DOHH2 (cell line): Measurements from ENCODE around the gene FAM89B.

Experiments
- EZH2phosphoT487 ChIP-seq: fragments of 200-600 bp; sonication (generic); IDR thresholded peaks from 2 replicates; pipeline ENCODE4 v1.6.1; 2017; ENCODE audit warnings: borderline replicate concordance, mild to moderate bottlenecking, antibody characterized with exemption, low read length, moderate library complexity, mixed read lengths
- TF ChIP-seq, protein P1 (sequence below): fragments of 200-600 bp; sonication (generic); IDR thresholded peaks from one replicate; pipeline ENCODE4 v1.5.1; 2014; ENCODE audit warnings: antibody characterized with exemption, mild to moderate bottlenecking, low read depth, low read length; ENCODE audit not compliant: poor library complexity, severe bottlenecking

DNA sequence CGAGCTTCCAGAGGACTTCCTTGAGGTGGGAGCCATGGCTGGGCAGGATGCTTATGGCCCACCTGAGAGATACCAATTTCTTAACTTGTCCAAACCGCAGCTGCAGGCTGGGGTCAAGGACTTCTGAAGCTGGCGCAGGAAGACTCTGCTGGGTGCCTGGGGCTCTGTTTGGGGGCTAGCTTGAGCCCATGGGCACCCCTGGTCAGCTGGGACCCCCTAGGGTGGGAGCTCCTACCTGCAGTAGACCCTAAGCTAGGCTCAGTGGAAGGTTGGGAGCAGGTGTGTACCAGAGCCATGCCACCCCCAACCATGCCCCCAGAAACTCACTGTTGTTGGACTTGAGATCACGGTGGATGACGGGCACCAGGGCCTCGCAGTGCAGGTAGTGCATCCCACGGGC lies 40.4 kb downstream of the FAM89B start:
- TF ChIP-seq, protein P1, sequence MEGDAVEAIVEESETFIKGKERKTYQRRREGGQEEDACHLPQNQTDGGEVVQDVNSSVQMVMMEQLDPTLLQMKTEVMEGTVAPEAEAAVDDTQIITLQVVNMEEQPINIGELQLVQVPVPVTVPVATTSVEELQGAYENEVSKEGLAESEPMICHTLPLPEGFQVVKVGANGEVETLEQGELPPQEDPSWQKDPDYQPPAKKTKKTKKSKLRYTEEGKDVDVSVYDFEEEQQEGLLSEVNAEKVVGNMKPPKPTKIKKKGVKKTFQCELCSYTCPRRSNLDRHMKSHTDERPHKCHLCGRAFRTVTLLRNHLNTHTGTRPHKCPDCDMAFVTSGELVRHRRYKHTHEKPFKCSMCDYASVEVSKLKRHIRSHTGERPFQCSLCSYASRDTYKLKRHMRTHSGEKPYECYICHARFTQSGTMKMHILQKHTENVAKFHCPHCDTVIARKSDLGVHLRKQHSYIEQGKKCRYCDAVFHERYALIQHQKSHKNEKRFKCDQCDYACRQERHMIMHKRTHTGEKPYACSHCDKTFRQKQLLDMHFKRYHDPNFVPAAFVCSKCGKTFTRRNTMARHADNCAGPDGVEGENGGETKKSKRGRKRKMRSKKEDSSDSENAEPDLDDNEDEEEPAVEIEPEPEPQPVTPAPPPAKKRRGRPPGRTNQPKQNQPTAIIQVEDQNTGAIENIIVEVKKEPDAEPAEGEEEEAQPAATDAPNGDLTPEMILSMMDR, result no peak
- no peak for TF ChIP-seq EZH2phosphoT487
